Measurements from ENCODE around the gene LIMS2. TPM values are rescaled to one million over a fixed set of nuclear protein-coding genes. Genes with fewer than 3 reads are reported as not detected.

The LIMS2 gene
- total RNA-seq, 6 donors from 2014 or later: 33.6 to 169 (median 109) TPM

DNA sequence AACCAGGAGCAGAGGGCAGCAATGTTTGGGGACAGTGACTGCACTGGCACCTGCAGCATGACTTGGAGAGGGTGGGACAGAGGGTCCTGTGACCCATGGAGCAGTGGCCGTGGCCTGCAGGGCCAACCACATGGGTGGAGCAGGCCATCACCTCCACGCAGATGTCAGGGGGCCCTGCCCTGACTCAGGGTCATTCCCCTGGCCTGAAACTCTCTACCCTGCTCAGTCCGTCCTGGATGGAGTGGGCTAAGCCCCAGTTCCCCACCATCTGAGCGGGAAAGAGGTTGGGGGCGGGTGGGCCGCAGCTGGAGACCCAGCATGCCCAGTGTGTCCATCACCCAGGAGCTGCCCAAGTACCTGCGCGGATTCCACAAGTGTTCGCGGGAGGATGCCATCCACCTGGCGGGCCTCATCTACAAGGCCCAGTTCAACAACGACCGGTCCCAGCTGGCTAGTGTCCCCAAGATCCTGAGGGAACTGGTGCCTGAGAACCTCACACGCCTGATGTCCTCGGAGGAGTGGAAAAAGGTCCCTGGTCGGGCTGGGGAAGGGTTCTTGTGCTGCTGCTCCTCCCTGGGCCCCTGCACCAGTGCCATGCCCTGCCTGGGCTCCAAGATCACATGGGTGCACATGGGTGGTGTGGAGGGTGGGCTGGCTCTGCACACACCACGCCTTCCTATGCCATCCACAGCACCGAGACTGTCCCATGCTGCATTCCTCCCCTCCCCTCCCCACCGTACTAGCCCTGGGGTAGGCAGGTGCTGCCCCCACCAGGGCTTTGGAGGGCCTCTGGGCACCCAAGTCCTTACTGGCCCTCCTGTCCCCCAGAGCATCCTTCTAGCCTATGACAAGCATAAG lies 39.7 kb downstream of the LIMS2 start:
- H3K27me3 ChIP-seq: no peaks in the 10 kb centered on the region
- DNase-seq (peak in 1 of 2 donors; percentile 68), ATAC-seq (ENCODE audit: low FRiP score in 2 of 2) (no peak)
- peaks cover 52 to 92% (median 75%) of the 10 kb centered on the region in 4 donors for H3K4me1 ChIP-seq
- WGBS, 2 donors: 92 to 97% methylated on average over 6 to 19 of the region's 19 CpGs
- no peaks in the 10 kb centered on the region for H3K9me3 ChIP-seq
- H3K4me3 ChIP-seq: no peak overlapping the region
- TF ChIP-seq POLR2A (IDR thresholded peaks at IDR 0.05) (no peak), EP300 (IDR thresholded peaks at IDR 0.05) (no peak), POLR2AphosphoS5 (IDR thresholded peaks at IDR 0.05) (no peak)
- TF ChIP-seq, protein P1, sequence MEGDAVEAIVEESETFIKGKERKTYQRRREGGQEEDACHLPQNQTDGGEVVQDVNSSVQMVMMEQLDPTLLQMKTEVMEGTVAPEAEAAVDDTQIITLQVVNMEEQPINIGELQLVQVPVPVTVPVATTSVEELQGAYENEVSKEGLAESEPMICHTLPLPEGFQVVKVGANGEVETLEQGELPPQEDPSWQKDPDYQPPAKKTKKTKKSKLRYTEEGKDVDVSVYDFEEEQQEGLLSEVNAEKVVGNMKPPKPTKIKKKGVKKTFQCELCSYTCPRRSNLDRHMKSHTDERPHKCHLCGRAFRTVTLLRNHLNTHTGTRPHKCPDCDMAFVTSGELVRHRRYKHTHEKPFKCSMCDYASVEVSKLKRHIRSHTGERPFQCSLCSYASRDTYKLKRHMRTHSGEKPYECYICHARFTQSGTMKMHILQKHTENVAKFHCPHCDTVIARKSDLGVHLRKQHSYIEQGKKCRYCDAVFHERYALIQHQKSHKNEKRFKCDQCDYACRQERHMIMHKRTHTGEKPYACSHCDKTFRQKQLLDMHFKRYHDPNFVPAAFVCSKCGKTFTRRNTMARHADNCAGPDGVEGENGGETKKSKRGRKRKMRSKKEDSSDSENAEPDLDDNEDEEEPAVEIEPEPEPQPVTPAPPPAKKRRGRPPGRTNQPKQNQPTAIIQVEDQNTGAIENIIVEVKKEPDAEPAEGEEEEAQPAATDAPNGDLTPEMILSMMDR (IDR thresholded peaks at IDR 0.05): no peak
- H3K36me3 ChIP-seq: peaks cover 0 to 23% (median 0%) of the 10 kb centered on the region in 4 donors
- peak overlapping the region; percentile 11 to 93 (median 86) for H3K27ac ChIP-seq

DNA sequence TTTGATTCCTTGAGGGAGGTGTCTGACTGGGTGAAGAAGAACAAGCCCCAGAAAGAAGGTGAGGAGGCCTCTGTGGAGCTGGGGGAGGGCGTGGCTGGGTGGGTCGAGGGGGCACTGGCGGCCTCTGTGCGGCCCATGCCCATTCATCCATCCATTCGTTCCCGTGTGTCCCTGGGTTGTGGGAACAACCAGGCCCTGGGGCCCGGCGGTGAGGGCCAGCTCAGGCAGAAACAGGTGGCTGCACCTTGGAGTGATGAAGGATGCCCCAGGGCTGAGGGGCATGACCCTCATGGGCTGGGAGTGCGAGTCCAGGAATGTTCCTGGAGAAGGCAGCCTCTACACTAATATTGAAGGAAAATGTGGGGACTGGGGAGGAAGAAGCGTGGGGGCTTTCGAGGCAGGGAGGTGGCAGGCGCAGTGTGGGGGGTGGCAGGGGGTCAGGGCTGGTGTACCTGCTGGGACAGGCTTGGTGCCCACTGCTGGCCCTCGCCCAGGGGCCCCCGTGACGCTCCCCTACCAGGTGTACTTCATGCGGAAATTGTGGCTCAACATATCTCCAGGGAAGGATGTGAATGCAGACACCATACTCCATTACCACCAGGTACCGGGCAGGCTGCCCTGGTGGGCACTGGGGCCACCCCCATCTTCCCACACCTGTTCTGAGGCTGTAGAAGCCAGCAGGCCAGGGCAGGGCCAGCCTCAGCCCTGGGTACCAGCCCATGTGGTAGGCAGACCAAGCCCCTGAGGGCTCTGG lies 40.5 kb downstream of the LIMS2 start:
- peaks cover 49 to 92% (median 72%) of the 10 kb centered on the region in 4 donors for H3K4me1 ChIP-seq
- ATAC-seq (ENCODE audit: low FRiP score in 2 of 2) (no peak), DNase-seq (peak in 1 of 2 donors; percentile 78)
- TF ChIP-seq POLR2A (IDR thresholded peaks at IDR 0.05): no peak
- TF ChIP-seq EP300 (IDR thresholded peaks at IDR 0.05): no peak
- no peak for TF ChIP-seq POLR2AphosphoS5 (IDR thresholded peaks at IDR 0.05)
- TF ChIP-seq, protein P1 (IDR thresholded peaks at IDR 0.05): no peak
- WGBS, 2 donors: 89 to 94% methylated on average over 14 to 17 of the region's 17 CpGs
- no peaks in the 10 kb centered on the region for H3K27me3 ChIP-seq
- H3K4me3 ChIP-seq: no peak overlapping the region
- H3K27ac ChIP-seq: peak overlapping the region; percentile 18 to 93 (median 86)
- H3K9me3 ChIP-seq: no peaks in the 10 kb centered on the region
- peaks cover 0 to 17% (median 0%) of the 10 kb centered on the region in 4 donors for H3K36me3 ChIP-seq

DNA sequence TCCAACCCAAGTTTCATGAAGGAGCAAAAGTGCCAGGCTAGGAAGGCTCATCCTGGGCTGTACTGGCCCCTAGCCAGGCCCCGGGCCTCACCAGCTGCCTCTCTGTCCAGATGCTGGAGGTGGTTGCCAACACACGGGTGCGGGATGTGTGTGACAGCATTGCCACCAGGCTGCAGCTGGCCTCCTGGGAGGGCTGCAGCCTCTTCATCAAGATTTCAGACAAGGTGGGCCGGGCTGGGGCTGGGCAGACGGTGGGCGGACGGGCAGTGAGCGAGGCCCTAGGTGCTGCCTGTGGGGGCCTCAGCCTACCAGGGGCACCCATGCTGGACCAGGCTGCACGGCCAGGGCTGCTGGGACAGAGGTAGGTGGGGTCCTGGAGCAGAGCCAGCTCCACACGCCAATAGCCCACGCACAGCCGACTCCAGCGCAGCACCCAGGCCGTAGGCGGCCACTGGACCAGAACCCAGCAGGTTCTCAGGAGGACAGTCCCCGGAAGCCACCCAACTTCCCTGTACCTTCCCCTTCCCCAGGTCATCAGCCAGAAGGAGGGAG lies 41.2 kb downstream of the LIMS2 start:
- H3K4me1 ChIP-seq: peaks cover 49 to 88% (median 67%) of the 10 kb centered on the region in 4 donors
- no peak for ATAC-seq (ENCODE audit: low FRiP score in 2 of 2)
- WGBS, 2 donors: 66 to 90% methylated on average over 6 to 16 of the region's 16 CpGs

DNA sequence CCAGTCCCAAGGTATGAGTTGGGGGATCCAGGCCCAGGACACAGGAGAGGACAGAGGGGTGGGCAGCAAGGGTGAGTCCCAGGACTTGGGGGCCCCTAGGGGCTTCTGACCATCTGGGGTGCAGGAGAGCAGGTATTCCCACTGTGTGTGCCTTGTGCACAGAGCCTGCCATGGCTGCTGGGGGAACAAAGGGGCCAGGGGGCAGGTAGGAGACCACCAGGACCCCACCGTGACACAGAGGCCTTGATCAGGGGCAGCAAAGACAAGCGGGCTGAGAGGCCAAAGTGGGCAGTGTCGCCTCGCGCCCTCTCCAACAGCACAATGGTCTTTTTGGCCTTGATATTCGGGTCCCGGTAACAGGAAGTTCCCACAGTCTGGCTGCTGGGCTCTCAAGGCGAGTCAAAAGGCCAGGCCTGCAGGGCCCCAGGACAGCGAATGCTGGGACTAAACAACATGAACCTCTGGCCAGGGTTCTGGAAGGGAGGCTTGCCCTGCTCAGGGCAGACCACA lies 41.7 kb downstream of the LIMS2 start:
- peaks cover 49 to 83% (median 63%) of the 10 kb centered on the region in 4 donors for H3K4me1 ChIP-seq
- TF ChIP-seq, protein P1 (IDR thresholded peaks at IDR 0.05): no peak
- no peak for TF ChIP-seq POLR2AphosphoS5 (IDR thresholded peaks at IDR 0.05)
- TF ChIP-seq POLR2A (IDR thresholded peaks at IDR 0.05): no peak
- no peak for TF ChIP-seq EP300 (IDR thresholded peaks at IDR 0.05)
- H3K9me3 ChIP-seq: no peaks in the 10 kb centered on the region
- H3K36me3 ChIP-seq: peaks cover 0 to 5% (median 0%) of the 10 kb centered on the region in 4 donors
- H3K27ac ChIP-seq: peak overlapping the region; percentile 7 to 93 (median 44)
- DNase-seq (peak in 1 of 2 donors; percentile 46), ATAC-seq (ENCODE audit: low FRiP score in 2 of 2) (no peak)
- H3K4me3 ChIP-seq: no peak overlapping the region
- 69 to 70% methylated on average over 9 of the region's 9 CpGs for WGBS, 2 donors
- H3K27me3 ChIP-seq: no peaks in the 10 kb centered on the region

More for the DNA sequence above, 41.2 kb downstream of the LIMS2 start:
- Histone ChIP-seq H3K27me3 (no peaks in the 10 kb centered on the region), H3K36me3 (peaks cover 0 to 10% (median 0%) of the 10 kb centered on the region in 4 donors), H3K4me3 (no peak overlapping the region), H3K9me3 (no peaks in the 10 kb centered on the region), H3K27ac (peak overlapping the region; percentile 7 to 93 (median 62))
- peak in 1 of 2 donors; percentile 67 for DNase-seq
- no peak for TF ChIP-seq POLR2AphosphoS5 (IDR thresholded peaks at IDR 0.05)
- no peak for TF ChIP-seq EP300 (IDR thresholded peaks at IDR 0.05)
- TF ChIP-seq POLR2A (IDR thresholded peaks at IDR 0.05): no peak
- TF ChIP-seq, protein P1 (IDR thresholded peaks at IDR 0.05): no peak

All from upper lobe of left lung (tissue), 6 donors.